Subcutaneous adipose tissue (tissue), 4 donors: ENCODE results near the gene SHMT1. TPM values are rescaled to one million over a fixed set of nuclear protein-coding genes. Genes with fewer than 3 reads are reported as not detected.

Source experiments
- small RNA-seq: library from RNA; depleted of rRNA; stranded (forward); fragments of <200 nt; gene quantifications from one replicate; pipeline ENCODE3, GENCODE V24; 2016
- total RNA-seq, 4 donors: library from RNA; depleted of rRNA; stranded (reverse); fragments of >200 nt; gene quantifications; one replicate each; pipeline ENCODE4 v1.1.0, GENCODE V29; 2016

SHMT1 gene
- total RNA-seq, 4 donors from 2014 or later = 88.1 to 257 (median 104) TPM

Small RNAs within 50 kb of the gene (small RNA-seq; reads per million reads assigned to genes)
- gene AL353997.5 = not detected

Other genes starting within 250 kb of the SHMT1 start
- 10 to 100 TPM; 57.5 to 69.6 (median 67.5) TPM for gene ALKBH5, start 179.7 kb downstream of the SHMT1 start, total RNA-seq
- gene LLGL1, start 137.9 kb downstream of the SHMT1 start, total RNA-seq = 10 to 100 TPM in 3 of 4 donors, 1 to 10 TPM in 1; 4.2 to 17.7 (median 13.6) TPM
- gene FLII, start 104.8 kb downstream of the SHMT1 start, total RNA-seq = 100 to 1,000 TPM; 244 to 388 (median 274) TPM
- 10 to 100 TPM in 1 of 4 donors, 1 to 10 TPM in 3; 5.2 to 11.4 (median 7.9) TPM for gene MIEF2, start 102.9 kb downstream of the SHMT1 start, total RNA-seq
- 10 to 100 TPM; 20.9 to 32.2 (median 27.6) TPM for gene TOP3A, start 48.6 kb downstream of the SHMT1 start, total RNA-seq
- 10 to 100 TPM; 12.7 to 18.2 (median 16.3) TPM for gene SMCR8, start 48.3 kb downstream of the SHMT1 start, total RNA-seq
- gene EVPLL, start 14.2 kb upstream of the SHMT1 start, total RNA-seq = under 1 TPM in 1 of 4 donors, not detected in 3; 0.85 TPM
- not detected for gene LGALS9C, start 113.2 kb upstream of the SHMT1 start, total RNA-seq